Thymus (tissue), 11 donors: ENCODE data around the gene BATF. TPM values are rescaled to one million over a fixed set of nuclear protein-coding genes. Genes with fewer than 3 reads are reported as not detected.

ENCODE experiments used
- DNase-seq, 9 donors: peaks; one replicate each; pipeline ENCODE4 v3.0.0-alpha.2; 2013; ENCODE audit warnings: low spot score in 9 of 9, low read depth in 6 of 9, missing footprints in 1 of 9
- H3K27ac ChIP-seq, 2 donors: one replicate each; pipeline ENCODE4 v1.5.1; 2013; ENCODE audit warnings: control low read depth in 1 of 2, low read depth in 1 of 2, low read length in 1 of 2, mild to moderate bottlenecking in 1 of 2, moderate library complexity in 1 of 2
- H3K27me3 ChIP-seq, 2 donors: one replicate each; pipeline ENCODE4 v1.5.1; 2013; ENCODE audit warnings: low read length in 1 of 2; ENCODE audit not compliant: control insufficient read depth in 2 of 2, insufficient read depth in 1 of 2
- H3K36me3 ChIP-seq, 2 donors: one replicate each; pipeline ENCODE4 v1.5.1; 2013; ENCODE audit warnings: low read length in 1 of 2, mild to moderate bottlenecking in 1 of 2, moderate library complexity in 1 of 2; ENCODE audit not compliant: control insufficient read depth in 2 of 2, insufficient read depth in 2 of 2
- H3K4me1 ChIP-seq, 2 donors: one replicate each; pipeline ENCODE4 v1.5.1; 2013; ENCODE audit warnings: low read length in 2 of 2; ENCODE audit not compliant: control insufficient read depth in 2 of 2, insufficient read depth in 2 of 2
- H3K4me3 ChIP-seq, 2 donors: one replicate each; pipeline ENCODE4 v1.5.1; 2013; ENCODE audit warnings: low read length in 2 of 2, control low read depth in 1 of 2, mild to moderate bottlenecking in 1 of 2
- H3K9me3 ChIP-seq, 2 donors: one replicate each; pipeline ENCODE4 v1.5.1; 2013; ENCODE audit warnings: low read length in 1 of 2, mild to moderate bottlenecking in 1 of 2; ENCODE audit not compliant: control insufficient read depth in 2 of 2, insufficient read depth in 1 of 2
- WGBS: extraction: QIAGEN DNeasy Blood & Tissue Kit; methylation state at CpG from one replicate; pipeline ENCODE4 v1.1.7; 2013; 5-methylcytosine and 5-hydroxymethylcytosine counted together
- polyA plus RNA-seq: library from polyadenylated mRNA; stranded (reverse); fragments of 200-250 nt; gene quantifications from one replicate; pipeline ENCODE4 v1.2.3, GENCODE V29; 2013
- total RNA-seq: library from RNA; stranded (reverse); fragments of 120-200 nt; gene quantifications from one replicate; pipeline ENCODE4 v1.2.4, GENCODE V29; 2013
- donor health status: healthy.

The BATF gene
- total and polyA plus RNA-seq, 2 donors, result 12.9 to 27.4 TPM

DNA sequence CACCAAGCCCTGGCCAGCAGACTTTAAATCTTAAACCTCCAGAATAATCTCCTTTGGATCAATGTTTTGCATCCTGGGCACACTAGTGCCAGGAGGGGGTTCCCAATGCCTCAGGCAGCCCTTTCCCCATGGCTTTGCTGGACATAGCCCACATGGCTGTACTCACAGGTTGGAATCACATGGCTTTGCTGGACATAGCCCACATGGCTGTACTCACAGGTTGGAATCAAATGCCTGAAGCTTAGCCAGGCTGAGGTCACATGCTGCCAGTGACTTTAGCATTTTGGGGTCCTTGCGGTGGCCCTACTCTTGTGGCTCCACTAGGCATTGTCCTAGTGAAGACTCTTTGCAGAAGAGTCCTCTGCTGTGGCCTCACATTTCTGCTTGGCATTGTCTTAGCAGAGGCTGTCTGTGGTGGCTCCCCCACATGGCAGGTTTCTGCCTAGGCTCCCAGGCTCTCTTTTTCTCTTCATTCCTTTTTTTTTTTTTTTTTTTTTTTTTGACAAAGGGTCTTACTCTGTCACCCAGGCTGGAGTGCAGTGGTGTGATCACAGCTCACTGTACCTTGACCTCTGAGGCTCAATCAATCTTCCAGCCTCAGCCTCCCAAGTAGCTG, 69.2 kb downstream of the BATF start:
- no peaks in the 10 kb centered on the region for H3K4me1 ChIP-seq
- H3K27me3 ChIP-seq, result no peaks in the 10 kb centered on the region
- no peak for DNase-seq
- H3K9me3 ChIP-seq, result peaks cover 0 to 8% of the 10 kb centered on the region in 2 donors
- WGBS, result 98% methylated on average over 1 of the region's 1 CpG
- H3K36me3 ChIP-seq, result no peaks in the 10 kb centered on the region
- no peak overlapping the region for H3K4me3 ChIP-seq
- no peak overlapping the region for H3K27ac ChIP-seq

DNA sequence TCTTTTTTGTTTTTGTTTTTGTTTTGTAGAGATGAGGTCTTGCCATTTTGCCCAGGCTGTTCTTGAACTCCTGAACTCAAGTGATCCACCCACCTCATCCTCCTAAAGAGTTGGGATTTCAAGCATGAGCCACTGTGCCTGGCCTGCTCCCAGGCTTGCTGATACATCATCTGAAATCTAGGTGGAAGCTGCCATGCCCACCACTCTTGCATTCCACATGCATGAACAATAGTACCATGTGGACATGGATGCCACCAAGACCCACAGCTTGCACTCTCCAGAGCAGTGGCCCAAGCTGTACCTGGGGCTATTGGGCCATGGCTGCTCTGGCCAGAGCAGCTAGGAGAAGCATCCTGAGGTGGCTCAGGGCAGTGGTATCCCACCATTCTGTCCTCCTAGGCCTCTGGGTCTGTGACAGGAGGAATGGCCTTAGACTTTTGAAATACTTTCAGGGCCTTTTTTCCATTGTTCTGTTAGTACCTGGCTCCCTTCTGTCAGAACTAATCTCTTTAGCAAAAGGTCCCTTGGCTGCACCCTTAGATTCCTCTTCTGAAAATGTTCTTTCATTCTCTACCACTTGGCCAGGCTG, 69.8 kb downstream of the BATF start:
- Histone ChIP-seq H3K9me3 (peaks cover 0 to 8% of the 10 kb centered on the region in 2 donors), H3K4me3 (no peak overlapping the region), H3K27ac (no peak overlapping the region), H3K4me1 (no peaks in the 10 kb centered on the region), H3K36me3 (no peaks in the 10 kb centered on the region), H3K27me3 (no peaks in the 10 kb centered on the region)
- DNase-seq, result no peak

DNA sequence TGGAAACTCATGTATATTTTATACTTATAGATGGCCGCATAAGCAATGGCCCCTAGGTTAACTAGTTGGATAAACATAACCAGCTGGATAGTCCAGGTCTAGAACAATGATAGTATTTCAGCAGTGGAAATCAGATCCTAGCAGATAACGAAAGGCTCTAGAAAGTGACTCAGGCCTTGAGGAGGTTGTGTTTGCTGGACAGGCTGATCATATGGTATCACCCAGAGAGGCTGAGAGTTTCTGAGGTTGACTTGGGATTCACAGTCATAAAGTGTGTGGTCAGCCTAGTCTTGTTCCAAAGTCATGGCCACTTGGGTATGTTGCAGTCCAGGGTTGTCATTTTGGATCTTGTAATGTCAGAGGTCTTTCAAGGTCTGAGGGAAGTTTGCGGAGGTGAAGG, 73.0 kb downstream of the BATF start:
- WGBS, result 97% methylated on average over 3 of the region's 3 CpGs
- Histone ChIP-seq H3K27ac (no peak overlapping the region), H3K27me3 (no peaks in the 10 kb centered on the region), H3K4me3 (no peak overlapping the region), H3K36me3 (no peaks in the 10 kb centered on the region), H3K4me1 (no peaks in the 10 kb centered on the region), H3K9me3 (peaks cover 0 to 8% of the 10 kb centered on the region in 2 donors)
- no peak for DNase-seq

Other genes with a start within 250 kb of the BATF start
- gene FOS, start 243.6 kb upstream of the BATF start, total RNA-seq, result 143 TPM
- gene FOS, start 243.6 kb upstream of the BATF start, polyA plus RNA-seq, result 253 TPM
- 4.3 TPM for gene JDP2, start 94.4 kb upstream of the BATF start, total RNA-seq
- 13.4 TPM for gene JDP2, start 94.4 kb upstream of the BATF start, polyA plus RNA-seq
- 1.9 TPM for gene FLVCR2, start 56.2 kb downstream of the BATF start, total RNA-seq
- 5.7 TPM for gene FLVCR2, start 56.2 kb downstream of the BATF start, polyA plus RNA-seq
- gene ERG28, start 138.4 kb downstream of the BATF start, total RNA-seq, result 5.0 TPM
- 11.5 TPM for gene ERG28, start 138.4 kb downstream of the BATF start, polyA plus RNA-seq
- 15.2 TPM for gene TTLL5, start 138.8 kb downstream of the BATF start, total RNA-seq
- gene TTLL5, start 138.8 kb downstream of the BATF start, polyA plus RNA-seq, result 11.5 TPM